HG02943 (cell line): ENCODE data around the gene COBL.

ENCODE experiments used
- ATAC-seq: cut with Tn5 transposase; IDR thresholded peaks from one replicate; pipeline ENCODE4 v1.9.1; 2021; ENCODE audit warnings: mild to moderate bottlenecking, low read depth, moderate library complexity; ENCODE audit not compliant: unreplicated experiment

The COBL gene

DNA sequence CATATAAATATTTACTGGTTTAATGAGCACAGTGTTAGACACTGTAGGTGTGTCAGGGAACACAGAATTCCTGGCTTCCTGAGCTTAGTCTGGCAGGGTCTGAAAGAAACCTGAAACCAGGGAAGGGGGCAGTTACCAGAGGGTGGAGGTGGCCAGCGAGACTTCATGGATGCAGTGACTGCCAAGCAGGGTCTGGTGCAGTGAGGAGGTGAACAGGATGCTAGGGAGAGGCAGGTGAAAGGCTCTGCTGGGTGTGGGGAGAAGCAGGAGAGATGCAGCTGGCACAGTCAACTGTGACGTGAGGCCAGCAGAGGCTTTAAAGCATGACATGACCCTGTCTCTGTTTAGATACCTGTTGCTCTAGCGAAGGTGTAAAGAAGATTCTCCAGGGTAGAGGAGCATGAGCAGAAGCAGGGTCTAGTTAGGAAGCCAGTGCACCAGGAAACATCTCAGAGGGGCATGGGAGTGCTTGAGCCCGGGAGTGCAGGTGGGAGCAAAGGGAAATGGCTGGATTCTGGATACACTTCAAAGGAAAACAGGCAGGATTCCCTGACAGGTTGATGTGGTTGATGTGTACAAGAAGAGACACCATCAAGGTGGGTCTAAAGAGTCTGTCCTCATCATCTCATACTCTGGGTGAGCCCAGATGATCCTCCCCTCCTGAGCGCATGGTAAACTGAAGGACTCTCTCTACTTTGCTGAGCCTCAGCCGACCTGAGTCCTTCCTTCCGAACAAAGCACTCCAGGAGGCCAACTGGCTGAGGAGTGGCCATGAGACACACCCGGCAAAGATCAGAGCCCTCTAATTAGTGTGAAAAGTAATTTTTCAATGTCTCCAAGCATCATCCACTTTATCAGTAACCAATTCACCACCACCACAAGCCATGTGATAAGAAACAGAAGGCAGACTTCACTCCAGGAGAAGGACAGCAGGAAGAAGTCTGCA is 186.8 kb downstream of the COBL start:
- ATAC-seq: no peak

- no peak for ATAC-seq
Observed at GRCh38 chr7:51128545-51129435, 187.8 kb downstream of the COBL start.

DNA sequence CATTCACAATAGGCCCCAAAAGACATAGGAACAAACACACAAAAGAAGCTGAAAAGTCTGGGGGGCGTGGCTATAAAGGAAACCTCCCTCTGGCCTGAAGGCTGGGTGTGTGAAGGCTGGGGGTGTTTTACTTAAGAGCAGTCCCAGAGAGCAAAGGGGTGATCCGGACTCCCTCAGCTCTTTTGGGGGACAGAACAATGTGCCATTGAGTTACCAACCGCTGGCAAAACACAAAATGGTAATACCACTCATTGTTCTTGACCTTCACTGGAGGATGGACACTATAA is 189.0 kb downstream of the COBL start:
- ATAC-seq: no peak

- ATAC-seq: no peak
Observed at GRCh38 chr7:51126813-51127617, 189.6 kb downstream of the COBL start.

DNA sequence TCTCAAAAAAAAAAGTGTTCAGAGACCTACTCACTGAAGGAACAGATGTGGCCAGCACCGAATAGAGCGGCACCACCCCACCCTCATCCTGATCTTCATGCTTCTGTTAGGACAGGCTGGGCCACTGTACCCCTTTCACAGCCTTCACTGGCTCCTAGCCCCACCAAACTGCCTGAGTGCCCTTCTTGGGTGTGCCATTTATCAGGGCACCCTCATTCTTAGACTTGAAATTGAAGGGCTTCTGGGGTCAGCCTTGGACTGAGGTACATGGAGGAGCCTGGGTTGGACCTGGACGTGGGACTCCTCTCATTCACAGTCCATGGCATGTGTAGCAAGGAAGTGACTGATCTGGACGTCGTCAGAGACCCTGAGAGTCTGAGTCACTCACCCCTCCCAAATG is 190.3 kb downstream of the COBL start:
- ATAC-seq: no peak

DNA sequence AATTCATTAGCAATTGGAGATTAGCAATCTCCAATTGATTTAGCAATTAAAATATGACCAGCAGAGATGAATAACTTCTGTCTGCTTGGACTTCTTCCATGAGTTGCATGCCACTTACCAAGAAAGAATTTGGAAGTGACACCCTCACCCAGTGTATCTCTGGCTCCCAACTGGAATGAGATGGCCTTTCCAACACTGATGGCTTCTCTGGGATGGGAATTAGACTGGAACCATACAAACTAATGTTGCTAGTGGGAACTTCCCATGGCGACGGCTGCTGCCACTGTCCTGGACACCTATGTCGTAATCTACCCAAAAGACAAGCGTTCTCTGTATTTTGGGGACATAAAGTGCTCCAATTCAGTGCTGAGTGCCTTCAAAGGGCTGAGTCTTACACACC is 192.3 kb downstream of the COBL start:
- ATAC-seq: no peak

DNA sequence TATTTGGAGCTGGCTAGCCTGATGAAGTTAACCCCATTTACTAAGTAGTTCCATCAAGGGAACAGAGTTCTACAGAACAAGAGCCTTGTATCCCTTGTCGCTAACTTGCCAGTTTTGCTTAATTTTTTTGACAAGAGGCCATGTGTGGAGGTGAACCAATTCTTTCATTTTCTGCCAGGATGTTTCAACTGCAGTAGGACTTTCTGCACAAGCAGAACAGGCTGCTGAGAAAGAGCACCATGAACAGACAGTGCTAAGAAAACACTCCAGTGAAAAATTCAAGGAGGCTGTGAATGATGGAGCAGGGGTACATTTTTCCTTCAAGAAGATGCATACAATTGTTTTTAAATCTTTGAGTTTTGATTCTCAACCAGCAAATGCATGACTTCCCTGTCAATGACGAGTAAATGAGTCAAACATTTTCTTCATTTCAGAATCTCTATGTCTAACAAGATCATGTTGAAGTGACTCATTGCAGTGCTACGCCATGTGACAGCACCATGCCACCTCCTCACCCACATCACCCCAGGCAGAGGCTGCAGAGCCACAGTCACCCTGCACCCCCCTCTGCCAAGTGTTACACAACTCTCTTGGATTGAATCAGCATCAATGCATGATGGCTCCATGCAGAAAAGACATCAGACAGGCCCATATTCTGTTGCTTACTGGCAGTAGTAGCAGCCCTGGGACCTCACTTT is 193.1 kb downstream of the COBL start:
- ATAC-seq: no peak

GRCh38 chr7:51121931-51122425 is 194.6 kb downstream of the COBL start:
- ATAC-seq: no peak

GRCh38 chr7:51121036-51121790 is 195.4 kb downstream of the COBL start:
- ATAC-seq: no peak

GRCh38 chr7:51118628-51119027 is 198.0 kb downstream of the COBL start:
- no peak for ATAC-seq

DNA sequence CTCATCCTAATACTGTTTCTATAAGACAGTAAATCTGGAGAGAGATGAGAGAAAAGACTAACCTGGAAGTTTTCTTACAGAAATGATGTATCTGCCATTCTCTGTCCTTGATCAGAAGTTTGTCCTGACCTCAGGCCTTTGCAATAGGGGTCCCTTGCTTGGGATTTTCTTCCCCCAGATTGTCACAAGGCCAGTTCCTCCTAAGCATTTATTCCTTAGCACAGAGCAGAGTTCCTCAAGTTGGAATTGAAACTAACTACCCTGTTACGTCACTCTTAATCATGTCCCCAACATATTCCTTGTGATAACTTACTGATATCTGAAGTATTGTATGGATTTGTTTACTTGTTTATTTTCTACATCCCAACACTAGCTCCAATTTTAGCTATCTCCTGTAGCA is 202.1 kb downstream of the COBL start:
- ATAC-seq: no peak

GRCh38 chr7:51113962-51114361 is 202.6 kb downstream of the COBL start:
- no peak for ATAC-seq

DNA sequence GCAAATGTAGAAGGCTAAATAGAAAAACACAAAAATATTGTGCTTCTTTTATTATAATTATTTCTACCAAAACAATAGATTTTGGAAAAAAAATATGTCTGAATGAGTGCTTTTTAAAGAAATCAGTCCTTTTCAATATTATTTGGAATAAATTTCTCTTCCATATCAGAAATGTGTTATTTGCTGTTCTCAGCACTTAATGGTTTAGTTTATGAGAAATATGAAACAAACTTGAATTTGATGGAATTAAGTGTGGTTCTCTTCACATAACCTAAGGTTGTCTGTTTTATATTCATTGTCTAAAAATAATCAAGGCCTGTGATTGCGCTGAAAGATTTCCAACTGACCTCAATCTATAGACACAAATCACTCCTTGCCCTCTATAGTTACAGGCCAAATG is 203.0 kb downstream of the COBL start:
- no peak for ATAC-seq

GRCh38 chr7:51111241-51111940 is 205.2 kb downstream of the COBL start:
- no peak for ATAC-seq

- ATAC-seq: no peak
Observed at GRCh38 chr7:51108134-51108533, 208.5 kb downstream of the COBL start.

DNA sequence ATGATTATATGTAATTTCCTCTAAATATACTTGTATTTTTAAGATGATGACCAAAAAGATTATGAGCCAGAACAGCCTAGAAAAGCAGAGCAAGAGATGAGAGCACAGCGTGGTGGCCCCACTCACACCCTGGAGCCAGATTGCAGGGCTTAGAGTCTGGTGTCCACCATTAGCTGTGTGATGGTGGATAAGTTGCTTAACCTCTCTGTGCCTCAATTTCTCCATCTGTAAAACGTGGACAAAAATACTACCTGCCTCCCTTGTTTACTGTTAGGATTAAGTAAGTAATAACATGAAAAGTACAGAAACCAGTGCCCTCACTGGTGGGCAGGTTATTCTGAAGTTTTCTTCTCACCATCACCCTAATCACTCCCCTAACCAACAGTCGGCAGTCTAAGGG is 212.3 kb downstream of the COBL start:
- ATAC-seq: no peak

DNA sequence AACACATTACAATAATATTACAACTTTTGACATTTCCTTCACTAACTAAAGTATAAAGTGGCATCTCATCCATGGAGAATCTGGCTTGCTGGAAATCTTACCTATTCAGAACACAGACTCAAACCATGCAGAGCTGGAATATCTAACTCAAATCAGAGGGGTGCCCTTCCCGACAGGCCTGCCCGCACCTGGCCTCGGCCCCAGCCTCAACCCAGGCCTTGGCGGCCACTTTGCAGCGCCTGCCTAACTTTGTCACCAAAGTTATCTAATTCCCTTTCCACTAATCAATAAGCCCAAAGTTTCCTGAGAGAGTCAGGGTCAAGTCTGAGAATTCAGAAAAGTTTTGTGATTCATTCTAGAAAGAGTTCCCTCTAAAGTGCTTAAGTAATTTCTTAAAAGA is 212.9 kb downstream of the COBL start:
- no peak for ATAC-seq

DNA sequence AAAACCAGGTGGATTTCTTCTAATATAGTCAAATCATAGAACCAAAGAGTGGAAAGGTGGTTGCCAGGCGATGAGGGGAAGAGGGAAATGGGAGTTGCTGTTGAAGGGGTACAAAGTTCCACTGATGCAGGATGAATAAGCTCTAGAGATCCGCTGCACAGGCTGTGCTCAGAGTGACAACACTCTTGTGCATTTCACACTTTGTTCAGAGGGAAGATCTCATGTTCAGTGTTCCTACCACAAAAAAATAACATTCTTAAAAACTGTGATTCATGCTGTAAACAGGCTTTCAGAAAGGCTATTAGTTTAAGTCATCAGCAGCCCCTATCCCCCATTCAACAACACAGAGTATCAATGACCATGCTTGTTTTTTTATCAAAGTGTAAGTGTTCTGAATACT is 213.8 kb downstream of the COBL start:
- no peak for ATAC-seq
